GM12801 (cell line): ENCODE measurements around the gene SPRED2.

Experiments
- CTCF ChIP-seq: IDR thresholded peaks from one replicate; pipeline ENCODE4 v1.5.1; 2011; ENCODE audit warnings: control low read depth; ENCODE audit not compliant: insufficient read length; ENCODE audit errors: extremely low read depth

The SPRED2 gene

GRCh38 chr2:65375723-65376122 lies 56.7 kb downstream of the SPRED2 start:
- TF ChIP-seq CTCF: no peak

GRCh38 chr2:65374999-65375398 lies 57.4 kb downstream of the SPRED2 start:
- no peak for TF ChIP-seq CTCF

GRCh38 chr2:65374575-65374974 lies 57.8 kb downstream of the SPRED2 start:
- TF ChIP-seq CTCF: no peak

- TF ChIP-seq CTCF: no peak
Measured at GRCh38 chr2:65373365-65373918, 59.0 kb downstream of the SPRED2 start.

GRCh38 chr2:65372619-65373018 lies 59.8 kb downstream of the SPRED2 start:
- TF ChIP-seq CTCF: no peak

GRCh38 chr2:65371074-65371434 lies 61.3 kb downstream of the SPRED2 start:
- TF ChIP-seq CTCF: no peak

- TF ChIP-seq CTCF: no peak
Measured at GRCh38 chr2:65370387-65371073, 61.9 kb downstream of the SPRED2 start.

GRCh38 chr2:65369980-65370379 lies 62.4 kb downstream of the SPRED2 start:
- TF ChIP-seq CTCF: no peak
